OCI-LY1 (cell line): ENCODE measurements around the gene ST6GALNAC3.

Experiments used
- CTCF ChIP-seq: fragments of 200-600 bp; sonication (generic), shearing (Covaris generic); IDR thresholded peaks from 2 replicates; pipeline ENCODE4 v1.5.1; 2017; ENCODE audit warnings: mild to moderate bottlenecking, antibody characterized with exemption, low read length, moderate library complexity, mixed read lengths
- EZH2 ChIP-seq: fragments of 200-600 bp; sonication (generic), shearing (Covaris generic); IDR thresholded peaks from 2 replicates; pipeline ENCODE4 v1.8.0; 2017; ENCODE audit warnings: borderline replicate concordance, mixed run types, mild to moderate bottlenecking, antibody characterized with exemption, low read length, moderate library complexity, mixed read lengths

GRCh38 chr1:76135835-76136234 lies 61.3 kb downstream of the ST6GALNAC3 start:
- no peak for TF ChIP-seq CTCF
- TF ChIP-seq EZH2 = no peak
